Measurements from ENCODE around the gene CSRNP3. TPM values are rescaled to one million over a fixed set of nuclear protein-coding genes. Genes with fewer than 3 reads are reported as not detected.
"Not testable (repeated sequence)": the region's sequence is repeated elsewhere in the genome, so short reads cannot be mapped to it uniquely, and the experiment has no call there.

Gene CSRNP3
- total and polyA plus RNA-seq, 4 donors, result 0.18 to 2.2 (median 2.0) TPM

- DNase-seq (ENCODE audit: low spot score), result no peak
- H3K4me3 ChIP-seq (ENCODE audit: low read depth in 1 of 3, low read length in 3 of 3), result no peak overlapping the region
- H3K9me3 ChIP-seq (ENCODE audit: control insufficient read depth in 4 of 4, low read length in 3 of 4), result no peaks in the 10 kb centered on the region
- no peaks in the 10 kb centered on the region for H3K27me3 ChIP-seq (ENCODE audit: control insufficient read depth in 4 of 4, insufficient read depth in 4 of 4, low read length in 3 of 4)
- no peak overlapping the region for H3K27ac ChIP-seq (ENCODE audit: low read depth in 1 of 2, low read length in 2 of 2)
- H3K9ac ChIP-seq (ENCODE audit: low read depth in 1 of 2, low read length in 2 of 2), result no peak overlapping the region
- TF ChIP-seq, protein P1, sequence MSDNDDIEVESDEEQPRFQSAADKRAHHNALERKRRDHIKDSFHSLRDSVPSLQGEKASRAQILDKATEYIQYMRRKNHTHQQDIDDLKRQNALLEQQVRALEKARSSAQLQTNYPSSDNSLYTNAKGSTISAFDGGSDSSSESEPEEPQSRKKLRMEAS (IDR thresholded peaks at IDR 0.05), result no peak
- TF ChIP-seq EGR1 (IDR thresholded peaks at IDR 0.05; ENCODE audit: low read depth in 2 of 2) (no peak), FOXA1 (IDR thresholded peaks at IDR 0.05) (no peak), HNF4G (IDR thresholded peaks at IDR 0.05) (no peak), HNF4A (conservative IDR thresholded peaks at IDR 0.05) (no peak), TAF1 (conservative IDR thresholded peaks at IDR 0.05) (no peak), RAD21 (IDR thresholded peaks at IDR 0.05) (no peak), YY1 (IDR thresholded peaks at IDR 0.05) (no peak), NR2F2 (IDR thresholded peaks at IDR 0.05) (no peak), FOXA2 (IDR thresholded peaks at IDR 0.05) (no peak)
- TF ChIP-seq, protein P2, sequence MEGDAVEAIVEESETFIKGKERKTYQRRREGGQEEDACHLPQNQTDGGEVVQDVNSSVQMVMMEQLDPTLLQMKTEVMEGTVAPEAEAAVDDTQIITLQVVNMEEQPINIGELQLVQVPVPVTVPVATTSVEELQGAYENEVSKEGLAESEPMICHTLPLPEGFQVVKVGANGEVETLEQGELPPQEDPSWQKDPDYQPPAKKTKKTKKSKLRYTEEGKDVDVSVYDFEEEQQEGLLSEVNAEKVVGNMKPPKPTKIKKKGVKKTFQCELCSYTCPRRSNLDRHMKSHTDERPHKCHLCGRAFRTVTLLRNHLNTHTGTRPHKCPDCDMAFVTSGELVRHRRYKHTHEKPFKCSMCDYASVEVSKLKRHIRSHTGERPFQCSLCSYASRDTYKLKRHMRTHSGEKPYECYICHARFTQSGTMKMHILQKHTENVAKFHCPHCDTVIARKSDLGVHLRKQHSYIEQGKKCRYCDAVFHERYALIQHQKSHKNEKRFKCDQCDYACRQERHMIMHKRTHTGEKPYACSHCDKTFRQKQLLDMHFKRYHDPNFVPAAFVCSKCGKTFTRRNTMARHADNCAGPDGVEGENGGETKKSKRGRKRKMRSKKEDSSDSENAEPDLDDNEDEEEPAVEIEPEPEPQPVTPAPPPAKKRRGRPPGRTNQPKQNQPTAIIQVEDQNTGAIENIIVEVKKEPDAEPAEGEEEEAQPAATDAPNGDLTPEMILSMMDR (IDR thresholded peaks at IDR 0.05; ENCODE audit: low read depth, low read length, missing input control), result no peak
- TF ChIP-seq, protein P3, sequence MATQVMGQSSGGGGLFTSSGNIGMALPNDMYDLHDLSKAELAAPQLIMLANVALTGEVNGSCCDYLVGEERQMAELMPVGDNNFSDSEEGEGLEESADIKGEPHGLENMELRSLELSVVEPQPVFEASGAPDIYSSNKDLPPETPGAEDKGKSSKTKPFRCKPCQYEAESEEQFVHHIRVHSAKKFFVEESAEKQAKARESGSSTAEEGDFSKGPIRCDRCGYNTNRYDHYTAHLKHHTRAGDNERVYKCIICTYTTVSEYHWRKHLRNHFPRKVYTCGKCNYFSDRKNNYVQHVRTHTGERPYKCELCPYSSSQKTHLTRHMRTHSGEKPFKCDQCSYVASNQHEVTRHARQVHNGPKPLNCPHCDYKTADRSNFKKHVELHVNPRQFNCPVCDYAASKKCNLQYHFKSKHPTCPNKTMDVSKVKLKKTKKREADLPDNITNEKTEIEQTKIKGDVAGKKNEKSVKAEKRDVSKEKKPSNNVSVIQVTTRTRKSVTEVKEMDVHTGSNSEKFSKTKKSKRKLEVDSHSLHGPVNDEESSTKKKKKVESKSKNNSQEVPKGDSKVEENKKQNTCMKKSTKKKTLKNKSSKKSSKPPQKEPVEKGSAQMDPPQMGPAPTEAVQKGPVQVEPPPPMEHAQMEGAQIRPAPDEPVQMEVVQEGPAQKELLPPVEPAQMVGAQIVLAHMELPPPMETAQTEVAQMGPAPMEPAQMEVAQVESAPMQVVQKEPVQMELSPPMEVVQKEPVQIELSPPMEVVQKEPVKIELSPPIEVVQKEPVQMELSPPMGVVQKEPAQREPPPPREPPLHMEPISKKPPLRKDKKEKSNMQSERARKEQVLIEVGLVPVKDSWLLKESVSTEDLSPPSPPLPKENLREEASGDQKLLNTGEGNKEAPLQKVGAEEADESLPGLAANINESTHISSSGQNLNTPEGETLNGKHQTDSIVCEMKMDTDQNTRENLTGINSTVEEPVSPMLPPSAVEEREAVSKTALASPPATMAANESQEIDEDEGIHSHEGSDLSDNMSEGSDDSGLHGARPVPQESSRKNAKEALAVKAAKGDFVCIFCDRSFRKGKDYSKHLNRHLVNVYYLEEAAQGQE (IDR thresholded peaks at IDR 0.05), result no peak
- TF ChIP-seq, protein P4, sequence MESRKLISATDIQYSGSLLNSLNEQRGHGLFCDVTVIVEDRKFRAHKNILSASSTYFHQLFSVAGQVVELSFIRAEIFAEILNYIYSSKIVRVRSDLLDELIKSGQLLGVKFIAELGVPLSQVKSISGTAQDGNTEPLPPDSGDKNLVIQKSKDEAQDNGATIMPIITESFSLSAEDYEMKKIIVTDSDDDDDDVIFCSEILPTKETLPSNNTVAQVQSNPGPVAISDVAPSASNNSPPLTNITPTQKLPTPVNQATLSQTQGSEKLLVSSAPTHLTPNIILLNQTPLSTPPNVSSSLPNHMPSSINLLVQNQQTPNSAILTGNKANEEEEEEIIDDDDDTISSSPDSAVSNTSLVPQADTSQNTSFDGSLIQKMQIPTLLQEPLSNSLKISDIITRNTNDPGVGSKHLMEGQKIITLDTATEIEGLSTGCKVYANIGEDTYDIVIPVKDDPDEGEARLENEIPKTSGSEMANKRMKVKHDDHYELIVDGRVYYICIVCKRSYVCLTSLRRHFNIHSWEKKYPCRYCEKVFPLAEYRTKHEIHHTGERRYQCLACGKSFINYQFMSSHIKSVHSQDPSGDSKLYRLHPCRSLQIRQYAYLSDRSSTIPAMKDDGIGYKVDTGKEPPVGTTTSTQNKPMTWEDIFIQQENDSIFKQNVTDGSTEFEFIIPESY (IDR thresholded peaks at IDR 0.05), result no peak
- H3K36me3 ChIP-seq (ENCODE audit: control insufficient read depth in 4 of 4, insufficient read depth in 3 of 4, low read depth in 1 of 4, low read length in 3 of 4), result peaks cover 0 to 9% (median 2%) of the 10 kb centered on the region in 4 donors
- H3K4me1 ChIP-seq (ENCODE audit: control insufficient read depth in 4 of 4, insufficient read depth in 4 of 4, low read length in 3 of 4), result peaks cover 0 to 2% (median 0%) of the 10 kb centered on the region in 4 donors
Observed at GRCh38 chr2:165662720-165663119, 193.2 kb downstream of the CSRNP3 start.

GRCh38 chr2:165665614-165666013 is 196.1 kb downstream of the CSRNP3 start:
- no peaks in the 10 kb centered on the region for H3K36me3 ChIP-seq (ENCODE audit: control insufficient read depth in 4 of 4, insufficient read depth in 3 of 4, low read depth in 1 of 4, low read length in 3 of 4)
- H3K4me1 ChIP-seq (ENCODE audit: control insufficient read depth in 4 of 4, insufficient read depth in 4 of 4, low read length in 3 of 4), result peaks cover 0 to 2% (median 0%) of the 10 kb centered on the region in 4 donors
- no peak overlapping the region for H3K9ac ChIP-seq (ENCODE audit: low read depth in 1 of 2, low read length in 2 of 2)
- TF ChIP-seq SP1 (IDR thresholded peaks at IDR 0.05) (no peak), RXRA (IDR thresholded peaks at IDR 0.05) (no peak)
- no peaks in the 10 kb centered on the region for H3K27me3 ChIP-seq (ENCODE audit: control insufficient read depth in 4 of 4, insufficient read depth in 4 of 4, low read length in 3 of 4)
- H3K27ac ChIP-seq (ENCODE audit: low read depth in 1 of 2, low read length in 2 of 2), result no peak overlapping the region
- no peak overlapping the region for H3K4me3 ChIP-seq (ENCODE audit: low read depth in 1 of 3, low read length in 3 of 3)
- DNase-seq (ENCODE audit: low spot score), result no peak
- 51% methylated on average over 2 of the region's 2 CpGs for WGBS
- no peaks in the 10 kb centered on the region for H3K9me3 ChIP-seq (ENCODE audit: control insufficient read depth in 4 of 4, low read length in 3 of 4)

DNA sequence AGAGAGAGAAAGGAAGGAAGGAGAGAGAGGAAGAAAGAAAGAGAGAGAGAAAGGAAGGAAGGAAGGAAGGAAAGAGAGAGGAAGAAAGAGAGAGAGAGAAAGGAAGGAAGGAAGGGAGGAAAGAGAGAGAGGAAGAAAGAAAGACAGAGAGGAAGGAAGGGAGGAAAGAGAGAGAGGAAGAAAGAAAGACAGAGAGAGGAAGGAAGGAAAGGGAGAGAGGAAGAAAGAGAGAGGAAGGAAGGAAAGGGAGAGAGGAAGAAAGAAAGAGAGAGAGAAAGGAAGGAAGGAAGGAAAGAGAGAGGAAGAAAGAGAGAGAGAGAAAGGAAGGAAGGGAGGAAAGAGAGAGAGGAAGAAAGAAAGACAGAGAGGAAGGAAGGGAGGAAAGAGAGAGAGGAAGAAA is 196.6 kb downstream of the CSRNP3 start:
- not testable (repeated sequence) for DNase-seq (ENCODE audit: low spot score); H3K4me1 ChIP-seq (ENCODE audit: control insufficient read depth in 4 of 4, insufficient read depth in 4 of 4, low read length in 3 of 4); H3K4me3 ChIP-seq (ENCODE audit: low read depth in 1 of 3, low read length in 3 of 3); H3K27me3 ChIP-seq (ENCODE audit: control insufficient read depth in 4 of 4, insufficient read depth in 4 of 4, low read length in 3 of 4); H3K9ac ChIP-seq (ENCODE audit: low read depth in 1 of 2, low read length in 2 of 2); H3K27ac ChIP-seq (ENCODE audit: low read depth in 1 of 2, low read length in 2 of 2); H3K9me3 ChIP-seq (ENCODE audit: control insufficient read depth in 4 of 4, low read length in 3 of 4); H3K36me3 ChIP-seq (ENCODE audit: control insufficient read depth in 4 of 4, insufficient read depth in 3 of 4, low read depth in 1 of 4, low read length in 3 of 4)

Measured in liver (tissue), 9 donors.